ENCODE measurements around the gene KCNQ1OT1.
"Not testable (repeated sequence)": the region's sequence is repeated elsewhere in the genome, so short reads cannot be mapped to it uniquely, and the experiment has no call there.

KCNQ1OT1 gene

DNA sequence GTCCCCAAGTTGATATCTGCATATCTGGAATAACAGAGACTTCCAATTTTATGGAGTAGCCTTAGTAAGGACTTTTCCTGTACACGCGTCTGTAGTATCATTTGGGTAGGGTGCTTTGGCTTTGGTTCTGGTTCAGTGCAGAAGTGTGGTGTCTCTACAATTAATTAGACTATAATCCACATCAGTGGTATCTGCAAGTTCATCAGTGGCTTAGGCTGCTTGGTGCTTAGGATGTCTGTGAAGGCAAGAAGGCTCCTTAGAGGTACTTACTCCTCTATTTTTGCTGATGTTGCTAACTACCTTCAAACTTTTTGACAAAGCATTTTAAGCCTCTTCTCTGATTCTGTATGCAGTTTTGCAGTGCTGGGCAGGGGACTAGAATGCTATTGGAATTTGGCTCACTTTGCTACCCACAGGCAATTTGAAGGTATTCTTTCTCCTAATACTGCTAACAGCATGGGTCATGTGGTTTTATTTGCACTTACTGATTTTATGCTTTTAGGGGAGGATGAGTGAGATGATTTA, 49.4 kb downstream of the KCNQ1OT1 start:
- DNase-seq = no peak

- DNase-seq = no peak
Measured at GRCh38 chr11:2649848-2650247, 49.9 kb downstream of the KCNQ1OT1 start.

GRCh38 chr11:2649400-2649799, 50.4 kb downstream of the KCNQ1OT1 start:
- no peak for DNase-seq

DNA sequence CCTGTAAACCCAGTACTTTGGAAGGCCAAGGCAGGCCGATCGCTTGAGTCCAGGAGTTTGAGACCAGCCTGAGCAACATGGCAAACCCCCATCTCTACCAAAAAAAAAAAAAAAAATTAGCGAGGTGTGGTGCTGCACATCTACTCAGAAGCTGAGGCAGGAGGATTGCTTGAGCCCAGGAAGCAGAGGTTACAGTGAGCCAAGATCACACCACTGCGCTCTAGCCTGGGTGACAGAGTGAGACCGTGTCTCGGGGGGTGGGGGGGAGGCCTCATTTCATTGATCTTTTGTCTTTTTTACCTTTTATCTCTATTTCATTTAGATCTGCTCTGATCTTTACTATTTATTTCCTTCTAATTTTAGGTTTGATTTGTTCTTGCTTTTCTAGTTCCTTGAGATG, 51.8 kb downstream of the KCNQ1OT1 start:
- DNase-seq = no peak

- DNase-seq = no peak
Measured at GRCh38 chr11:2647167-2647566, 52.6 kb downstream of the KCNQ1OT1 start.

DNA sequence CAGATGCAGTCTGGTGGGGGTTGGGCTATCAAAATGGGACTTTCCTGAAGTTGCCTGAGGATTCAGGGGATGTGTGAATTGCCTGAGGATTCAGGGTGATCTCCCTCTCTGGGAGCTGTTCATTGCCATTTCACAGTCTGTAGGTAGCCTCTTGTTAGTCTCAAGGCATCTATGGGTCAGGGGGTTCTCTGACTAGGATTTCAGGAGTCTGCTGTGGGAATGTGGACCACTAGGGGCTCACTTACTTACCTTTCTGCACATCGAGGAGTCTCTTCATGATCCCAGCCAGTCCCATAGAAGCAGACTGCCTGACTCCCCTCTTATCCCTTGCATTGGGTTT, 54.0 kb downstream of the KCNQ1OT1 start:
- no peak for DNase-seq

- no peak for DNase-seq
Measured at GRCh38 chr11:2644844-2645778, 54.7 kb downstream of the KCNQ1OT1 start.

GRCh38 chr11:2643746-2644145, 56.0 kb downstream of the KCNQ1OT1 start:
- no peak for DNase-seq

- DNase-seq = no peak
Measured at GRCh38 chr11:2641623-2642022, 58.2 kb downstream of the KCNQ1OT1 start.

GRCh38 chr11:2639763-2640162, 60.0 kb downstream of the KCNQ1OT1 start:
- DNase-seq = not testable (repeated sequence)

DNA sequence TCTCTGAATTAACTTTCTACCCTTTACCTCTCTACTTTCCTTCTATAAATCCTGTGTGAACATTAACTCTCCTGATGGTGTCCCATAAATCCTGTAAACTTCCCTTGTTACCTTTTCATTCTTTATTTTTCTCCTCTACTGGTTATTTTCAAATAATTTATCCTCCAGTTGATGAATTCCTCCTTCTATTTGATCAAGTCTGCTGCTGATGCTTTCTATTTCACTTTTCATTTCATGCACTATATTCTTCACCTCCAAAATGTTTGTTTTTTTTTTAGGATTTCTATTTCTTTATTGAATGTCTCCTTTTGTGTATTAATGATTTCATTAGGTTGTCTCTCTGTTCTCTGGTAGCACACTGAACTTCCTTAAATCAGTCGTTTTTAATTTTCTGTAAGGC, 68.6 kb downstream of the KCNQ1OT1 start:
- DNase-seq = no peak

GRCh38 chr11:2630679-2631078, 69.1 kb downstream of the KCNQ1OT1 start:
- no peak for DNase-seq

- no peak for DNase-seq
Measured at GRCh38 chr11:2625183-2625582, 74.6 kb downstream of the KCNQ1OT1 start.

DNA sequence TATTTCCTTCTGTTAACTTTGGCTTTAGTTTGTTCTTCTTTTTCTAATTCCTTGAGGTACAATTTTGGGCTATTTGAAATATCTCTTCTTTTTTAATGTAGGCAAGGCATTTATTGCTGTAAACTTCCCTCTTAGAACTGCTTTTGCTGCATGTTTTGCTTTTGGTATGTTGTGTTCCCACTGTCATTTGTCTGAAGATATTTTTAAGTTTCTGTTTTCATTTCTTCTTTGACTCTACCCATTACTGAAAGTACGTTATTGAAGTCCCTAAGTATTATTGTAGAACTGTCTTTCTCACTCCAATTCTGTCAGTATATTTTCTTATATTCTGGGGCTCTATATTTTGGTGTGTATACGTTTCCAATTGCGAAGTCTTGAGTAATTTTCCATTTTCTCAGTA, 77.9 kb downstream of the KCNQ1OT1 start:
- DNase-seq = no peak

- peak; percentile 2 for DNase-seq
Measured at GRCh38 chr11:2612884-2613571, 86.8 kb downstream of the KCNQ1OT1 start.

DNA sequence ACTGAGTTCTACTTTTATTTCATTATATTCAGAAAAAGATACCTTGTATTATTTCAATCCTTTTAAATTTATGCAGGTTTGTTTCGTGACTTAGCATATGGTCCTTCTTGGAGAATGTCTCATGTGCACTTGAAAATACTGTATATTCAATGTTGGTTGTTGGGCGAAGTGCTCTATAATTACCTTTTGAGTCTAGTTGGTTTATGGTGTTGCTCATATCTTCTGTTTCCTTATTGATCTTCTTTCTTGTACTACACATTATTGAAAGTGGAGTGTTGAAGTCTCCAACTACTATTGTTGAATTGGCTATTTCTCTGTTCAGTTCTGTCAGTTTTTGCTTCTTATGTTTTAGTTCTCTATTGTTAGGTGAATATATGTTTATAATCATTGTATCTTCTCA, 90.4 kb downstream of the KCNQ1OT1 start:
- DNase-seq = no peak

DNA sequence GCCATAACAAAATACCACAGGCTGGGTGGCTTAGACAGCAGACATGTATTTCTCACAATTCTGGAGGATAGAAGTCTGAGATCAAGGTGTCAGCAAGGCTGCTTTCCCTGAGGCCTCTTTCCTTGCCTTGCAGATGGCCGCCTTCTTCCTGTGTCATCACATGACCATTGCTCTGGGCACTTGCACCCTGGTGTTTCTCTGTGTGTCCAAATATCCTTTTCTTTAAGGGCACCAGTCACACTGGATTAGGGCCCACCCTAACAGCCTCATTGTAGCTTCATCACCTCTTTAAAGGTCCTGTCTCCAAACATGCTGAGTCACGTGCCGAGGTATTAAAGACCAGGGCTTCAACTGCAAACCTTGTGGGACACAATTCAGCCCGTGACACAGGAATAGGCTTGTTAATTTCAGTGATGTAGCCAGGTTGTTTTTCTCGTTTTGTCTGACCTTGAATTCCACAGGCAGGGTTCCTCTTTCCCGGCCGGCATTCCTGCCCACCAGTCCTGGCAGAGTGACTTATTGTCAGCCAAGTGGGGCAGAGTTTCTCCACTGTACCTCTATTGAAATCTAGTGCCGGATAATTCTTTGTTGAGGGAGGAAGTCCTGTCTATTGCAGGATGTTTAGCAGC, 100.1 kb downstream of the KCNQ1OT1 start:
- no peak for DNase-seq

GRCh38 chr11:2595204-2595603, 104.6 kb downstream of the KCNQ1OT1 start:
- DNase-seq = no peak

GRCh38 chr11:2594267-2594666, 105.5 kb downstream of the KCNQ1OT1 start:
- no peak for DNase-seq

DNA sequence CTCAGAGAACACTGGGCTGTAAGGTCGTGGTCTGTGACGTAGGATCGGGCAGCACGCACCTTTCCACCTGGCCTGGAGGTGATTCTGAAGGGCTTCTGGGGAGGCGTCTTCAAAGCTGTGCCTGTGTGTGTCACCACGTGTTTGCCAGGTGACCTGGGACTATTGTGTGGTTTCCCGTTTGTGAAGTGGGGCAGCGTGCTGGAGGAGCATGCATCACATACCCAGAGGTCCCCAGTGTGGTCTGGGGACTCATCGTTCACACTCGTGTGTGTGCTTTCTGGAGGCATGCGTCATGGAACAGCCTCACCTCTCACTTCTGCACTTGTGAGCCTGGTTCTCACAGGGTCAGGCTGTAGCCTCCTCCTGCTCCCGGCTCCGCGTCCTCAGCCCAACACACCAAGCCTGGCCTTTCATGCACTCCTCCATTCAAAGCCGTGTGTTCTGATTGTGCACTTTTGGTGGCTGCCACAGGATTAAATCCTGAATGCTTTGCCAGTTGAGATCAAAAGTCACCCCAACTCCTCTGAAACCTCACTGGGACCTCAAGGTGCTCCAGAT, 106.3 kb downstream of the KCNQ1OT1 start:
- no peak for DNase-seq

DNA sequence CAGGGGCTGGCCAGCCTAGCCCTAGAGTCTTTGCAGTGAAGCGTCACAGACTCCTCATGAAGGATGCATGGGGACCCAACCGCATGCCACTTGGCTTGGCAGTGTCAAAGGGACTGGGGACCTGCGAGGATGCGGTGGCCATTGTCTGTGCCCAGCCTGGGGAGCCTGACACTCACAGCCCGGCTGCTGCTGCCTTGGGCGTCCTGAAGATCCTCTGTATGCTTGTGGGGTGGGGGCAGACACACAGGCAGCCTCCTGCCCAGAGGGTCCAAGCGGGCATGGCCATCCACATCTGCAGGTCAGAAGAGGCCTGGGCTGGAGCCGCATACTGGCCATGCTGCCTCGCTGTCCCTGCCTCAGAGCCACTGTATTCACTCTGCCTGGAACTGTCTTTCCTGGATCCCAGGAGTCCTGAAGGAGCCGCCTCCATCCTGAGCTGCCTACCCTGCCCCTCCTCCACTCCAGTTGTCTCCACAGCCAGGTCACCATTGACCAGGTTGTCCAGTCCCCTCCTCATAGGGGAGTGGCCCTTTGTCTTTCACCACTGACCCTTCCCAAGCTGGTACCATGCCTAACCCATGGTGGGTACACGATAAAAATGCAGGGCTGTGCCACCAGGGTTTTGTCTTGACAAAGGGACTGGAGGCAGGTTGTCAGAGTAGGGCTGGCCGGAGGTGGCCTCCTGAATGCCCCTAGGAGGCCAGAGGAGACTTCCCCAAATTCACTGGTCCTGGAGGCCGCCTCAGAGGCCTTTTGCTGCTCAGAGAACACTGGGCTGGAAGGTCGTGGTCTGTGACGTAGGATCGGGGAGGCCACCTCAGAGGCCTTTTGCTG, 107.0 kb downstream of the KCNQ1OT1 start:
- no peak for DNase-seq

GRCh38 chr11:2591805-2592204, 108.0 kb downstream of the KCNQ1OT1 start:
- no peak for DNase-seq
